Lower leg skin (tissue), 3 donors: ENCODE measurements around the gene CCDC57.

Experiments
- CTCF ChIP-seq, 3 donors: fragments of 450-650 bp; IDR thresholded peaks; one replicate each; pipeline ENCODE4 v1.5.1; 2016; ENCODE audit warnings: antibody characterized with exemption in 3 of 3, mild to moderate bottlenecking in 3 of 3, moderate library complexity in 2 of 3
- POLR2A ChIP-seq, 2 donors: fragments of 450-650 bp; IDR thresholded peaks; one replicate each; pipeline ENCODE4 v1.6.1; 2016 to 2017; ENCODE audit warnings: antibody characterized with exemption in 2 of 2, mild to moderate bottlenecking in 1 of 2, moderate library complexity in 1 of 2

GRCh38 chr17:82149401-82150099, 63.1 kb downstream of the CCDC57 start:
- no peak for TF ChIP-seq CTCF (IDR thresholded peaks at IDR 0.05)
- no peak for TF ChIP-seq POLR2A (IDR thresholded peaks at IDR 0.05)
